ENCODE data around the gene OAS2.

OAS2 gene
- total RNA-seq = 40.2 to 91.7 reads per million in 2 donors

GRCh38 chr12:112978163-112979040 is at the start of gene OAS2:
TSS of gene OAS2 (plus strand) at chr12:112978519. CDS start at chr12:112978609, 90 bp downstream.
- DNase-seq = peak; percentile 23 to 98 (median 60)

- DNase-seq = no peak
These were observed 49.3 kb upstream of the OAS2 start for GRCh38 chr12:112928978-112929377.

- no peak for DNase-seq
These were observed 48.6 kb upstream of the OAS2 start for GRCh38 chr12:112929715-112930114.

GRCh38 chr12:112930350-112930749 is 48.0 kb upstream of the OAS2 start:
- DNase-seq = no peak

GRCh38 chr12:112932485-112933128 is 45.7 kb upstream of the OAS2 start:
- DNase-seq = no peak

GRCh38 chr12:112933129-112933505 is 45.2 kb upstream of the OAS2 start:
- DNase-seq = no peak

GRCh38 chr12:112936264-112936663 is 42.1 kb upstream of the OAS2 start:
- DNase-seq = no peak

GRCh38 chr12:112936927-112937326 is 41.4 kb upstream of the OAS2 start:
- DNase-seq = no peak

GRCh38 chr12:112937741-112938719 is 40.3 kb upstream of the OAS2 start, which contains the start of gene OAS3:
TSS of gene OAS3 (plus strand) at chr12:112938474. CDS start at chr12:112938531, 57 bp downstream.
- peak; percentile 32 to 70 (median 64) for DNase-seq

- peak in 1 of 5 experiments; percentile 7 for DNase-seq
These were observed 39.6 kb upstream of the OAS2 start for GRCh38 chr12:112938751-112939150.

- DNase-seq = peak in 1 of 5 experiments; percentile 38
These were observed 38.4 kb upstream of the OAS2 start for GRCh38 chr12:112939761-112940381.

GRCh38 chr12:112941528-112942335 is 36.6 kb upstream of the OAS2 start:
- no peak for DNase-seq

- no peak for DNase-seq
These were observed 35.7 kb upstream of the OAS2 start for GRCh38 chr12:112942572-112942971.

GRCh38 chr12:112944024-112944690 is 34.2 kb upstream of the OAS2 start:
- no peak for DNase-seq

- DNase-seq = no peak
These were observed 32.8 kb upstream of the OAS2 start for GRCh38 chr12:112945515-112945914.

GRCh38 chr12:112946236-112947000 is 31.9 kb upstream of the OAS2 start:
- DNase-seq = no peak

- DNase-seq = no peak
These were observed 31.0 kb upstream of the OAS2 start for GRCh38 chr12:112947314-112947713.

- DNase-seq = no peak
These were observed 30.6 kb upstream of the OAS2 start for GRCh38 chr12:112947761-112948160.

GRCh38 chr12:112948806-112949205 is 29.5 kb upstream of the OAS2 start:
- no peak for DNase-seq

- no peak for DNase-seq
These were observed 27.6 kb upstream of the OAS2 start for GRCh38 chr12:112950701-112951100.

All from T-helper 2 cell (primary cell).